Measurements from ENCODE around the gene GSTM1.
A peak's percentile ranks its signal among the peaks of the same experiment; 100 is the strongest.

GSTM1 gene

DNA sequence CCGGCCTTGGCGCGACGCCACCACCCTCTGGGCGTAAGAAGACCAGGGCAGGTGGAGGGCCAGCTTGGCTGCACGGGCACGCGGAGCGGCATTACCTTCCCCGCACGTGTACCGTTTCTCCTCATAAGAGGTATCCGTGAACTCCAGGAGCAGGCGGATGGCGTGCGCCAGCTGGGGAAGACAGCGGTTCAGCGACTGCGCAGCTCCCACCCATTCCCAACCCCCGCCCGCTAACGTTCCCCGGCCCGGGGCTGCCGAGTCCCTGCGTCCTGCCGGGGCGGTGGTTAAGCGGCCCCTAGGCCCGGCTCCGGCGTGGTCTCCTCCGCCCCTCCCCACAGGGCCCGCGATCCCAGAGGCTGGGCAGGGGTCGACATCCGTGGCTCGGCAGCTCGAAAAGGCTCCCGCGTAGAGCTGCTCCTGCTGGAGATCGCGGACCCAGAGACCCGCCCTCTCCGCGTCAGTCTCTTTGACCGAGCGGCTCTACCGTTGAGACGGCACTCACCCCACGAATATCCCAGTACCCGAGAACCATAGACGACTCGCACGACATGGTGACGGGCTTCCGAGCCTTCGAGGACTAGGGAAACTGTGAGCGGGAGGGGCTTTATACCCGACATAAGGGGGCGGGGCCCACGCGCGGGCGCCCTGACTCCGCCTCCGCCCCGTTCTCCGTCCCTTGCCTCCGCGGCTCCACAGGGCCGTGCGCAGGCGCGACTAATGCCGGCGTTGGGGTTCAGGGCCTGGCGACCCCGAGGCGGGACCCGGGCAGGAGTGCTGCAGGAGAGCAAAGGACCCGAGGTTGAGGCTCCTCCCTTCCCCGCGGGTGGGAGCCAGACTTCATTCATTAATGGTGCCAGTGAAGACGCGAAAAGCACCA, 52.4 kb downstream of the GSTM1 start:
- Histone ChIP-seq H3K27ac (ENCODE audit: low read depth, low read length) (no peak overlapping the region), H3K4me3 (ENCODE audit: low read depth in 1 of 5, low read length in 5 of 5) (peak overlapping the region; percentile 60 to 83 (median 76)), H3K27me3 (ENCODE audit: control insufficient read depth in 5 of 5, insufficient read depth in 4 of 5, low read length in 5 of 5) (no peaks in the 10 kb centered on the region), H3K9me3 (ENCODE audit: control insufficient read depth in 5 of 5, low read length in 5 of 5) (no peaks in the 10 kb centered on the region), H3K4me1 (ENCODE audit: control insufficient read depth in 5 of 5, insufficient read depth in 5 of 5, low read length in 5 of 5) (peaks cover 2 to 20% (median 13%) of the 10 kb centered on the region in 5 donors), H3K36me3 (ENCODE audit: control insufficient read depth in 5 of 5, insufficient read depth in 5 of 5, low read length in 5 of 5) (peaks cover 0 to 16% (median 3%) of the 10 kb centered on the region in 5 donors), H3K9ac (ENCODE audit: low read length in 5 of 5) (peak overlapping the region in 4 of 5 donors; percentile 63 to 75 (median 68))

DNA sequence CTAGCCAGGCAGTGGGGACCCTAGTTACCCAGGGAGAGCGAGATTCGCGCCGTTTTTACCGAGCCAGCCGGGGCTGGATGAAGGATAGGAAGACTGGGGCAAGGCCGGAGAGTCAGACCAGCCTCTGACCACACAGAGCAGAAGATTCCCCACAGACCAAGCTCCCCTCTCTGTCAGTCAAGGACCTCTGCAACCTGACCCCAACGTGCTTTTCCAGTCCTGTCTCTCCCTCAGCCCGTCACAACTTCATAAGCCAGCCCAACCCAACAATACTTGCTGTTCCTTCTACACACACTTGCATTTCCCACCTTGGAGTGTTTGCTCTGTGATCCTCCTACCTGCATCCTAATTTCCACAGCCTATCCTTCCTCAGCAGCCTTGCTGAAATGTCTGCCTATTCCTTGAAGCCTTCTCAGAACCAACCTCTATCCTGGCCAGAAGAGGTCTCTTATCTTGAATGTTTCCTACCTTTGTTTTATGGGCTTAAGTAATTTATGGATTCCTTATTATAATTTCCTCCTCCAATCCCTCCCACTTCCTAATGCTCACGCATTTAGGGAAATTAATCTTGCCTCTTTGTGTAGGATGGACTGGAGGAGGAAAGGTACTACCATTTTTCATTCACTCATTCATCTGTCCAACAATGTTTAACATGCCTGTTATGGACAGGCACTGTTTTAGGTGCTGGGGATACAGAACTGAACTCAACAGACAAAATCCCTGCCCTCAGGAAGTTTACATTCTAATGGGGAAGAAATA, 53.2 kb downstream of the GSTM1 start, which contains the start of gene GSTM3:
GSTM3 (minus strand) TSS at position 424 of the 759 bp plus-strand sequence. CDS start 751 bp downstream, outside the sequence.
- Histone ChIP-seq H3K9ac (ENCODE audit: low read length in 5 of 5) (peak within 1 kb of the TSS in 4 of 5 donors; percentile 63 to 75 (median 68)), H3K4me3 (ENCODE audit: low read depth in 1 of 5, low read length in 5 of 5) (peak within 1 kb of the TSS; percentile 60 to 83 (median 76)), H3K4me1 (ENCODE audit: control insufficient read depth in 5 of 5, insufficient read depth in 5 of 5, low read length in 5 of 5) (peaks cover 2 to 20% (median 13%) of the 10 kb centered on the region in 5 donors), H3K27ac (ENCODE audit: low read depth, low read length) (no peak within 1 kb of the TSS), H3K27me3 (ENCODE audit: control insufficient read depth in 5 of 5, insufficient read depth in 4 of 5, low read length in 5 of 5) (no peaks in the 10 kb centered on the region), H3K9me3 (ENCODE audit: control insufficient read depth in 5 of 5, low read length in 5 of 5) (no peaks in the 10 kb centered on the region), H3K36me3 (ENCODE audit: control insufficient read depth in 5 of 5, insufficient read depth in 5 of 5, low read length in 5 of 5) (peaks cover 0 to 16% (median 3%) of the 10 kb centered on the region in 5 donors)

Measured in subcutaneous abdominal adipose tissue (tissue), 5 donors.